GM12801 (cell line): ENCODE results near the gene PALLD.

Experiments used
- TF ChIP-seq, protein P1 (sequence below): IDR thresholded peaks from one replicate; pipeline ENCODE4 v1.5.1; 2011; ENCODE audit warnings: control low read depth; ENCODE audit not compliant: insufficient read length; ENCODE audit errors: extremely low read depth

The PALLD gene

GRCh38 chr4:168540086-168540485 lies 43.2 kb downstream of the PALLD start:
- TF ChIP-seq, protein P1, sequence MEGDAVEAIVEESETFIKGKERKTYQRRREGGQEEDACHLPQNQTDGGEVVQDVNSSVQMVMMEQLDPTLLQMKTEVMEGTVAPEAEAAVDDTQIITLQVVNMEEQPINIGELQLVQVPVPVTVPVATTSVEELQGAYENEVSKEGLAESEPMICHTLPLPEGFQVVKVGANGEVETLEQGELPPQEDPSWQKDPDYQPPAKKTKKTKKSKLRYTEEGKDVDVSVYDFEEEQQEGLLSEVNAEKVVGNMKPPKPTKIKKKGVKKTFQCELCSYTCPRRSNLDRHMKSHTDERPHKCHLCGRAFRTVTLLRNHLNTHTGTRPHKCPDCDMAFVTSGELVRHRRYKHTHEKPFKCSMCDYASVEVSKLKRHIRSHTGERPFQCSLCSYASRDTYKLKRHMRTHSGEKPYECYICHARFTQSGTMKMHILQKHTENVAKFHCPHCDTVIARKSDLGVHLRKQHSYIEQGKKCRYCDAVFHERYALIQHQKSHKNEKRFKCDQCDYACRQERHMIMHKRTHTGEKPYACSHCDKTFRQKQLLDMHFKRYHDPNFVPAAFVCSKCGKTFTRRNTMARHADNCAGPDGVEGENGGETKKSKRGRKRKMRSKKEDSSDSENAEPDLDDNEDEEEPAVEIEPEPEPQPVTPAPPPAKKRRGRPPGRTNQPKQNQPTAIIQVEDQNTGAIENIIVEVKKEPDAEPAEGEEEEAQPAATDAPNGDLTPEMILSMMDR, result no peak

- TF ChIP-seq, protein P1, result no peak
These were observed 43.8 kb downstream of the PALLD start for GRCh38 chr4:168540503-168541265.

DNA sequence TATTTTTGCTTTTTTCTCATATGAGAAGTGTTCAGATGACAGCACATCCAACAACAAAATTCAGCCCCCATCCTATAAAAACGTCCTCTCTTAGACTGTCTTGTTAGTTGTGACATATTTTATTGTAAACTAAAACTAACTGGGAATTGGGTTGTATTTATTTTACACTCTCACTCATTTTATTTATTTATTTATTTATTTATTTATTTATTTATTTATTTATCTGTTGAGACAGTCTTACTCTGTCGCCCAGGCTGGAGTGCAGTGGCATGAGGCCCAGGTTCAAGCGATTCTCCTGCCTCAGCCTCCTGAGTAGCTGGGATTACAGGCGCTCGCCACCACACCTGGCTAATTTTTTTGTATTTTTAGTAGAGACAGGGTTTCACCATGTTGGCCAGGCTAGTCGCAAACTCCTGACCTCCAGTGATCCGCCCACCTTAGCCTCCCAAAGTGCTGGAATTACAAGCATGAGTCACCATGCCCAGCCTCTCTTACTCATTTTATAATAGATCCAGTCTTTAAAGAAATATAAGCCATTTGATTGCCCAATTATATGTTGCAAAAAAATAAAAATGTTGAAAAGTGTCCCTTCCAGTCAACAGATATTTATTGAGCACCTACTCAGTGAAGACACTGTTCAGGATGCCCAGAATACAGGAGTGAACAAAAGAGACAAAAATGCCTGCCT lies 44.6 kb downstream of the PALLD start:
- TF ChIP-seq, protein P1, result no peak

- TF ChIP-seq, protein P1, result no peak
These were observed 52.3 kb downstream of the PALLD start for GRCh38 chr4:168549143-168549542.

- TF ChIP-seq, protein P1, result no peak
These were observed 53.4 kb downstream of the PALLD start for GRCh38 chr4:168550064-168550766.

DNA sequence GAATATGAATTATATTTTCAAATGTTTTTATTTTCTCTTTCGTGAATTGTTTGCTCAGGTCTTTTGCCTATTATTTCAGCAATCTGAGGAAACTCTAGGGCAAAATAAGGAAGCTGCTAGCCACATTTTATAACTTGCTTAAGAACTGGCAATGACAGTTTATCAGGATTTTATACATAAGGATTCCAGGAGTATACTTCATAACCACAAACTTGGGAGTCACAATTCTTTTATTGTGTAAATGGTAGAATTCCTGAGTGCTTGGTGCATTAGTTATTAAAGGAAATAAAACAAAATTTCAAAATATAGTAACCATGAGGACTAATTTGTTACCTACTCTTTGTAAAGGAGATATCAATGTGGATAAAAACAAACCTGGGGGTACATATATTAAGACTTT lies 54.4 kb downstream of the PALLD start:
- TF ChIP-seq, protein P1, result no peak

DNA sequence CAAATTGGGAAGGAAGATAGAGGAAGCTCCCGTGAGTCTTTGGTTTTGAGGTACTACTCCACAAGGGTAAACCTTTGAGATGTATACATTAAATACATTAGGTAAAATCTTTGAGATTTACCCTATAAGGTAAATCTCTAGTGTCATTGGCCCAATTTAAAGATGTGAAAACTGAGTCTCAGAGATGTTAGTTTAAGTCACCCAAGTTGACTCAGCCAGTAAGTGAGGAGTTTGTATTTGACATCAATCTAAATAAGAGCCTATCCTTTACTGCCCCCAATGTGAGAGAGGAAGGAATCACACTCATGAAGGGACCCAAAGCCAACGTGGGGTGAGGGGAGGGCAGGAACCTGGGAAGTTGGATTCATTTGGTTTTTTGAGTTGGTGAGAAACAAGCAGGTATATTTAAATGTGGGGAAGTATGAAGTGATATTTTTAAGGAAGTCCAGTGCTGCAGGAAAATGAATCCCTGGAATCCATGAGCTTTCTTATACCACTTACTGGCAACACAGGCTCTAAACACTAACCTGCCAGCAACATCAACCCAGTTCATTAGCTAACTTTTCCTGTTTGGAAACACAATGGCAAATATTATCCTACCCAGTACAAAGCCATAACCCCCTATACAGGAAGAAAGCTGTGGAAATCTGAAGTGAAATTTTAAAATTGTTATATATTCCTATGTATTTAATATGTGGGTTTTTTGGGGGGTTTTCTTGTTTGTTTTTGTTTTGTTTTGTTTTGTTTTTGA lies 55.3 kb downstream of the PALLD start:
- TF ChIP-seq, protein P1, result no peak
